Fibroblast of mammary gland (primary cell): ENCODE results near the gene ANK3.

Experiments used
- DNase-seq: peaks from one replicate; pipeline ENCODE4 v3.0.0-alpha.2; 2010; ENCODE audit warnings: low read depth
- H3K4me3 ChIP-seq: 2 replicates; pipeline ENCODE4 v1.5.1; 2011; ENCODE audit warnings: low read depth, mild to moderate bottlenecking, low read length, moderate library complexity; ENCODE audit not compliant: control insufficient read depth
- TF ChIP-seq, protein P1 (sequence below): conservative IDR thresholded peaks from 2 replicates; pipeline ENCODE4 v1.5.1; 2011; ENCODE audit warnings: low read depth, low read length, inconsistent platforms; ENCODE audit not compliant: control insufficient read depth, insufficient read depth

The ANK3 gene

DNA sequence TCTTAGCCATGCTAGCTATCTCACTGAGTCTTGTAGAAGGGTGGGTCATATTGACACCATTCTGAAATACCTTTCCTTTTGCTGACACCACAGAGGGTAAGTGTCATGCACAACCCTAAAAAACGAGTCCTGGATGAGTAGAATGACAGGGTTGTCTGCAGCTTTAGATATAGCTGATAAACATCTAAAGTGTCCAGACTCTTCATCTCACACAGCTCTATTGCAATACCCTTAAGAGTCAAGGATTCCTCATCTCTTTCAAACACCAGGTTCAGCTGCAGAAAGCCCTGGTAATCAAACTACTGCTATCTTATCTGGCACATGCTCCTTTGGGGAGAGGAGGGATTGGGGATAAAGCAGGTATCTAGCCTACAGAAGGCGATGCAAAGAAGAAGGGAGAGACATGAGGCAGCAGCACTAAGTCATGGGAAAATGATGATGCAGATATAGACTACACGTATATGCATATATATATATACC is 127.0 kb downstream of the ANK3 start:
- TF ChIP-seq, protein P1, sequence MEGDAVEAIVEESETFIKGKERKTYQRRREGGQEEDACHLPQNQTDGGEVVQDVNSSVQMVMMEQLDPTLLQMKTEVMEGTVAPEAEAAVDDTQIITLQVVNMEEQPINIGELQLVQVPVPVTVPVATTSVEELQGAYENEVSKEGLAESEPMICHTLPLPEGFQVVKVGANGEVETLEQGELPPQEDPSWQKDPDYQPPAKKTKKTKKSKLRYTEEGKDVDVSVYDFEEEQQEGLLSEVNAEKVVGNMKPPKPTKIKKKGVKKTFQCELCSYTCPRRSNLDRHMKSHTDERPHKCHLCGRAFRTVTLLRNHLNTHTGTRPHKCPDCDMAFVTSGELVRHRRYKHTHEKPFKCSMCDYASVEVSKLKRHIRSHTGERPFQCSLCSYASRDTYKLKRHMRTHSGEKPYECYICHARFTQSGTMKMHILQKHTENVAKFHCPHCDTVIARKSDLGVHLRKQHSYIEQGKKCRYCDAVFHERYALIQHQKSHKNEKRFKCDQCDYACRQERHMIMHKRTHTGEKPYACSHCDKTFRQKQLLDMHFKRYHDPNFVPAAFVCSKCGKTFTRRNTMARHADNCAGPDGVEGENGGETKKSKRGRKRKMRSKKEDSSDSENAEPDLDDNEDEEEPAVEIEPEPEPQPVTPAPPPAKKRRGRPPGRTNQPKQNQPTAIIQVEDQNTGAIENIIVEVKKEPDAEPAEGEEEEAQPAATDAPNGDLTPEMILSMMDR, result no peak
- no peak for DNase-seq
- no peak overlapping the region for H3K4me3 ChIP-seq

DNA sequence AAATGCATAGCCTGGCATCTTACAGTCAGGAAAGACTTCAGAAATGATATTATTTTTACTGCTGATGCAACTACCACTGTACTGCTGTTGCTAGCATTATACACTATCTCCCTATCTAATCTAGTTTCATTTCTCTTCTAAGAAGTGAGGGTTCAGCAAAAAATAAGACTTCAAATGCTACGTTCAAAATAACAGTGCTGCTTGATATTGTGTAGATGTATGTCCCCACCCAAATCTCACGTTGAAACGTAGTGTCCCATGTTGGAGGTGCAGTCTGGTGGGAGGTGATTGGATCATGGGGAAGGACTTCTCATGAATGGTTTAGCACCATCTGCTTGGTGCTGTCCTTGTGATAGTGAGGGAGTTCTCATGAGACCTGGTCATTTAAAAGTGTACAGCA is 129.4 kb downstream of the ANK3 start:
- no peak for DNase-seq
- H3K4me3 ChIP-seq, result no peak overlapping the region
- TF ChIP-seq, protein P1, result no peak

GRCh38 chr10:60258429-60258797 is 131.3 kb downstream of the ANK3 start:
- DNase-seq, result no peak
- TF ChIP-seq, protein P1, result no peak
- H3K4me3 ChIP-seq, result no peak overlapping the region

GRCh38 chr10:60257767-60258428 is 131.8 kb downstream of the ANK3 start:
- no peak for DNase-seq
- no peak overlapping the region for H3K4me3 ChIP-seq
- TF ChIP-seq, protein P1, result no peak

DNA sequence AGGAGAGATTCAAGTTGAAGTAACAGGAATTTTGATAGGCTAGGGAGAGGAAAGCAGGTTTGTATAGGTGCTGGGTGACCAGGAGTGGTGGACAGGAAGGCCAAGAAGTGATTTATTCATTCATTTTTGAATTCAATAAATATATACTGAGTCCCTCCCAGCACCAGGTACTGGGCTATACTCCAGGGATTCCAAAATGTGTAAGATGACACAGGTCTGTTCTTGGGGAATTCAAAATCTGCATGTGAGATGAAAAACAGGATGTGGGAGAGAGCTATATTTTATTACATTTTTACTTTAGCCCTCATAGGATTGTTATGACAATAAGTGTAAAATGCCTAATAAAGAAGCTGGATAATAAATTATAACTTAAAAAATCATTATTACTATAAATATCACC is 134.9 kb downstream of the ANK3 start:
- TF ChIP-seq, protein P1, result no peak

GRCh38 chr10:60253484-60253883 is 136.2 kb downstream of the ANK3 start:
- DNase-seq, result no peak
- TF ChIP-seq, protein P1, result no peak
- no peak overlapping the region for H3K4me3 ChIP-seq

More for the DNA sequence above, 134.9 kb downstream of the ANK3 start:
- no peak overlapping the region for H3K4me3 ChIP-seq
- DNase-seq, result no peak
